Keratinocyte (primary cell): Measurements from ENCODE around the gene GTF3C6. TPM values are rescaled to one million over a fixed set of nuclear protein-coding genes. Genes with fewer than 3 reads are reported as not detected.
"Not testable (repeated sequence)": the region's sequence is repeated elsewhere in the genome, so short reads cannot be mapped to it uniquely, and the experiment has no call there.

ENCODE experiments used
- DNase-seq: peaks from one replicate; pipeline ENCODE4 v3.0.0-alpha.2; 2011; ENCODE audit warnings: low read depth, missing footprints, low spot score
- FAIRE-seq: peaks from 2 replicates; lab custom pipeline; 2011; peaks lifted over from hg19 to GRCh38; lab: Jason Lieb, UNC
- H2AFZ ChIP-seq: 2 replicates; pipeline ENCODE4 v1.6.0; 2012; ENCODE audit warnings: low read length, control low read depth, inconsistent platforms; ENCODE audit not compliant: control insufficient read depth
- H3K27ac ChIP-seq: 2 replicates; pipeline ENCODE4 v1.5.1; 2011; ENCODE audit warnings: low read length; ENCODE audit not compliant: control insufficient read depth, insufficient read depth
- H3K27me3 ChIP-seq: 3 replicates; pipeline ENCODE4 v1.6.0; 2011; ENCODE audit warnings: low read length; ENCODE audit not compliant: control insufficient read depth, insufficient read depth; ENCODE audit errors: extremely low read depth
- H3K36me3 ChIP-seq, 2 experiments: 2 replicates in 1 of 2; 3 replicates in 1 of 2; pipeline ENCODE4 v1.5.1; 2011; ENCODE audit warnings: low read length in 2 of 2, mild to moderate bottlenecking in 1 of 2; ENCODE audit not compliant: control insufficient read depth in 2 of 2, insufficient read depth in 2 of 2; ENCODE audit errors: extremely low read depth in 1 of 2
- H3K4me1 ChIP-seq: 3 replicates; pipeline ENCODE4 v1.5.1; 2011; ENCODE audit warnings: low read length; ENCODE audit not compliant: control insufficient read depth, insufficient read depth; ENCODE audit errors: extremely low read depth
- H3K4me2 ChIP-seq: 3 replicates; pipeline ENCODE4 v1.6.0; 2011; ENCODE audit warnings: low read depth, low read length; ENCODE audit not compliant: control insufficient read depth, insufficient read depth; ENCODE audit errors: extremely low read depth
- H3K4me3 ChIP-seq, 3 experiments: fragments of 200-600 bp in 1 of 3; sonication (generic) in 1 of 3; 2 replicates in 2 of 3; 3 replicates in 1 of 3; pipeline ENCODE4 v1.5.1; 2011 to 2016; ENCODE audit warnings: low read length in 3 of 3, mild to moderate bottlenecking in 3 of 3, control low read depth in 2 of 3, inconsistent platforms in 1 of 3, low read depth in 1 of 3, mixed read lengths in 1 of 3, mixed run types in 1 of 3, moderate library complexity in 1 of 3; ENCODE audit not compliant: control insufficient read depth in 2 of 3, insufficient read depth in 2 of 3; ENCODE audit errors: extremely low read depth in 1 of 3
- H3K79me2 ChIP-seq: 2 replicates; pipeline ENCODE4 v1.6.0; 2012; ENCODE audit warnings: low read length; ENCODE audit not compliant: control insufficient read depth, insufficient read depth
- H3K9ac ChIP-seq: 3 replicates; pipeline ENCODE4 v1.6.0; 2011; ENCODE audit warnings: low read length; ENCODE audit not compliant: control insufficient read depth, insufficient read depth; ENCODE audit errors: extremely low read depth
- H3K9me1 ChIP-seq: 3 replicates; pipeline ENCODE4 v1.6.0; 2011; ENCODE audit warnings: low read length; ENCODE audit not compliant: control insufficient read depth, insufficient read depth; ENCODE audit errors: extremely low read depth
- H3K9me3 ChIP-seq: 2 replicates; pipeline ENCODE4 v1.5.1; 2012; ENCODE audit warnings: low read depth, low read length; ENCODE audit not compliant: control insufficient read depth
- H4K20me1 ChIP-seq: 3 replicates; pipeline ENCODE4 v1.6.0; 2011; ENCODE audit warnings: low read length; ENCODE audit not compliant: control insufficient read depth, insufficient read depth; ENCODE audit errors: extremely low read depth
- CTCF ChIP-seq, 3 experiments: IDR thresholded peaks in 1 of 3; conservative IDR thresholded peaks in 1 of 3; optimal IDR thresholded peaks in 1 of 3; 2 replicates in 2 of 3; 3 replicates in 1 of 3; pipeline versions ENCODE3 to v1.5.1; 2011; ENCODE audit warnings: low read length in 3 of 3, mild to moderate bottlenecking in 3 of 3, moderate library complexity in 2 of 3, control low read depth in 1 of 3, inconsistent platforms in 1 of 3; ENCODE audit not compliant: insufficient read depth in 2 of 3; ENCODE audit errors: extremely low read depth in 1 of 3
- EZH2 ChIP-seq: IDR thresholded peaks from one replicate; pipeline ENCODE4 v1.6.1; 2012; ENCODE audit warnings: inconsistent platforms, mild to moderate bottlenecking, low read length, moderate library complexity
- dilution Hi-C: fragments of 300-500 bp; cut with MboI; formaldehyde crosslinking; loops from one replicate; pipeline ENCODE4 v1.7.0; 2020; ENCODE audit warnings: low sequenced_read_pairs; ENCODE audit not compliant: extremely low pct_ligation_motif_present
- polyA plus RNA-seq, 5 experiments: library from polyadenylated mRNA; depleted of rRNA in 3 of 5; stranded (reverse) in 3 of 5; stranded (forward) in 1 of 5; unstranded in 1 of 5; fragments of >200 nt; gene quantifications; 1 replicate in 1 of 5; 2 replicates in 3 of 5; 3 replicates in 1 of 5; pipeline versions ENCODE4 v1.2.1 to v1.2.3, GENCODE V29; 2011 to 2012; ENCODE audit warnings: missing spikeins in 2 of 5, low read depth in 1 of 5, low replicate concordance in 1 of 5

The GTF3C6 gene
- polyA plus RNA-seq, 1 donor (not counting 4 experiments of a cell fraction or from before 2014, with no cell fraction given) = 40.8 TPM

GRCh38 chr6:111011360-111012142 is 53.0 kb downstream of the GTF3C6 start:
- no peaks in the 10 kb centered on the region for H3K79me2 ChIP-seq
- no peak overlapping the region for H3K9ac ChIP-seq
- dilution Hi-C loops = no loop called here
- TF ChIP-seq CTCF (optimal IDR thresholded peaks at IDR 0.05 in 1 of 3, IDR thresholded peaks at IDR 0.05 in 1 of 3, conservative IDR thresholded peaks at IDR 0.05 in 1 of 3; ENCODE audit: extremely low read depth in 1 of 3, insufficient read depth in 2 of 3, low read length in 3 of 3) (peak; percentile 26 to 60 (median 45)), EZH2 (no peak)
- no peaks in the 10 kb centered on the region for H3K9me1 ChIP-seq
- H3K36me3 ChIP-seq = peaks cover 9 to 11% of the 10 kb centered on the region in 2 experiments
- H3K27ac ChIP-seq = no peak overlapping the region
- DNase-seq (no peak), FAIRE-seq (no peak)
- no peaks in the 10 kb centered on the region for H3K4me1 ChIP-seq
- H2AFZ ChIP-seq = no peak overlapping the region
- H3K4me2 ChIP-seq = no peak overlapping the region
- no peaks in the 10 kb centered on the region for H3K27me3 ChIP-seq
- no peaks in the 10 kb centered on the region for H3K9me3 ChIP-seq
- no peak overlapping the region for H3K4me3 ChIP-seq
- no peaks in the 10 kb centered on the region for H4K20me1 ChIP-seq

- Histone ChIP-seq H3K4me3 (no peak overlapping the region), H3K27ac (no peak overlapping the region), H3K9me3 (no peaks in the 10 kb centered on the region), H3K9ac (no peak overlapping the region), H4K20me1 (no peaks in the 10 kb centered on the region), H3K36me3 (peaks cover 8 to 11% of the 10 kb centered on the region in 2 experiments), H3K4me1 (no peaks in the 10 kb centered on the region), H3K9me1 (no peaks in the 10 kb centered on the region), H3K4me2 (no peak overlapping the region), H2AFZ (no peak overlapping the region), H3K79me2 (no peaks in the 10 kb centered on the region), H3K27me3 (no peaks in the 10 kb centered on the region)
- no peak for FAIRE-seq
- dilution Hi-C loops = no loop called here
- no peak for DNase-seq
- TF ChIP-seq EZH2 = no peak
Measured at GRCh38 chr6:111012143-111012452, 53.6 kb downstream of the GTF3C6 start.

DNA sequence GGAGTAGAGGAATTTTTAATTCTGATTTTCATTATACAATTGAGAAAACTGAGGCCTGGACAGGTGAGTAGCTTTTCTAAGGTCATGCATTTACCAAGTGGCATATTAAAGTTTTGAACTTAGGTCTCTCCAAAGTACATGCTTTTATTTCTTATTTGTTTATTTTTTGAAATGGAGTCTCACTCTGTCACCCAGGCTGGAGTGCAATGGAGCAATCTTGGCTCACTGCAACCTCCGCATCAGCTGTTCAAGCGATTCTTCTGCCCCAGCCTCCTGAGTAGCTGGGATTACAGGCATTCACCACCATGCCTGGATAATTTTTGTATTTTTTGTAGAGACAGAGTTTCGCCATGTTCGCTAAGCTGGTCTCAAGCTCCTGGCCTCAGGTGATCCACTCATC is 54.0 kb downstream of the GTF3C6 start:
- H3K9me3 ChIP-seq, FAIRE-seq, H3K79me2 ChIP-seq, H3K9ac ChIP-seq, H2AFZ ChIP-seq, H4K20me1 ChIP-seq, DNase-seq, dilution Hi-C loops, H3K27ac ChIP-seq, H3K9me1 ChIP-seq, H3K4me3 ChIP-seq, H3K4me2 ChIP-seq, H3K27me3 ChIP-seq, H3K4me1 ChIP-seq: not testable (repeated sequence)
- H3K36me3 ChIP-seq = peaks cover 8 to 11% of the 10 kb centered on the region in 2 experiments
